ENCODE measurements around the gene UBAP1. TPM values are rescaled to one million over a fixed set of nuclear protein-coding genes. Genes with fewer than 3 reads are reported as not detected.
"Not testable (repeated sequence)": the region's sequence is repeated elsewhere in the genome, so short reads cannot be mapped to it uniquely, and the experiment has no call there.

Gene UBAP1
- total RNA-seq, 1 donor from 2014 or later, result 22.8 TPM

- DNase-seq, result not testable (repeated sequence)
Observed at GRCh38 chr9:34226144-34226760, 47.4 kb downstream of the UBAP1 start.

GRCh38 chr9:34227445-34227844 lies 48.6 kb downstream of the UBAP1 start:
- DNase-seq, result no peak

DNA sequence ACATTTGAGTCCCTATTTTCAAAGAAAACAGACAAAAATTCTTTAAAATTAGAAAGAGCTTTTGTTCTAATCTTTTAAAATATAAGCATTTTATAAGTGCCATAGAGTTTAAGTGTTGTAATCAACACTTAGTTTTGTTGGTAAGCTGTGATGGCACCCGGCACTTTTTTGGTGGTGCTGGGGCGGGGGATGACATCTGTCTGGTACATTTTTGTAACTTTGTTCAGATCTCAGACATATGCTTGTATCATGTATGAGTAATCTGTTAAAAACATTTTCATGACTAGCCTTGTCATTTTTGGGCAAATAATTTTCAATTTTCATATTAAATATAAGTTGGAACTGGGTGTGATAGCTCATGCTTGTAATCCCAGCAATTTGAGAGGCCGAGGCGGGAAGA lies 51.7 kb downstream of the UBAP1 start:
- DNase-seq, result no peak

- DNase-seq, result no peak
Observed at GRCh38 chr9:34232201-34232600, 53.4 kb downstream of the UBAP1 start.

GRCh38 chr9:34233672-34234071 lies 54.8 kb downstream of the UBAP1 start:
- DNase-seq, result no peak

DNA sequence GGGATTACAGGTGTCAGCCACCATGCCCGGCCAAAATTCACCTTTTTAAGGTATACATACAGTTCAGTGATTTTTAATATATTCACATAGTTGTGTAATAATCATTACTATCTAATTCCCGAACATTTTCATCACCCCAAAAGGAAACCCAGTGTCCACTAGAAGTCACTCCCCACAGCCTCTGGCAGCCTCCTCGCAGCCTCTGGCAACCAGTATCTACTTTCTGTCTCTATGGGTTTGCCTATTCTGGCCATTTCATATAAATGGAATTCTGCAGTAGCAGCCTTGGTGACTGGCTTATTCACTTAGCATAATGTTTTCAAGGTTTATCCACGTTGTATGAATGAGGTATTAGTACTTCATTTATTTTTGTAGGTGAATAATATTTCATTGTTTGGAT lies 59.0 kb downstream of the UBAP1 start:
- DNase-seq, result no peak

- DNase-seq, result peak; percentile 69
Observed at GRCh38 chr9:34240006-34240405, 61.2 kb downstream of the UBAP1 start.

- DNase-seq, result no peak
Observed at GRCh38 chr9:34242830-34243229, 64.0 kb downstream of the UBAP1 start.

DNA sequence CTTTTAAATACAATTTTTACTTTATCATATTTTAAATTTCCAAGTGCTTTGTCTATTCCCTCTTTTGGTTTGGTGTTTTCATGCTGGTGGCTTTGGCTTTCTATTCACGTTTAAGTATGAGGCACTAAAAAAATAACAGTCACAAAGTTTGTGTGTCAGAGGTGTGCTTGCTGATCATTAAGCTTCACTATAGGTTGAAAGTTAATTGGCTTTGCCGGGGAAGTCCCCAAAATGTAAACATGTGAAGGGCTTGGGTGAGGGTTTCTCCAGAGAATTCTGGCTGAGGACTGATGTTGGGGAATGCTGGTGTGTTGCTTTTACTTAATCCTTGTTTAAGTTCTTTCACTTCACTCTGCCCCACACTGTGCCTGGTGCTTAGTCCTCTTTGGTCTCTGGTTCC lies 66.4 kb downstream of the UBAP1 start:
- not testable (repeated sequence) for DNase-seq

GRCh38 chr9:34246453-34246852 lies 67.6 kb downstream of the UBAP1 start:
- no peak for DNase-seq

DNA sequence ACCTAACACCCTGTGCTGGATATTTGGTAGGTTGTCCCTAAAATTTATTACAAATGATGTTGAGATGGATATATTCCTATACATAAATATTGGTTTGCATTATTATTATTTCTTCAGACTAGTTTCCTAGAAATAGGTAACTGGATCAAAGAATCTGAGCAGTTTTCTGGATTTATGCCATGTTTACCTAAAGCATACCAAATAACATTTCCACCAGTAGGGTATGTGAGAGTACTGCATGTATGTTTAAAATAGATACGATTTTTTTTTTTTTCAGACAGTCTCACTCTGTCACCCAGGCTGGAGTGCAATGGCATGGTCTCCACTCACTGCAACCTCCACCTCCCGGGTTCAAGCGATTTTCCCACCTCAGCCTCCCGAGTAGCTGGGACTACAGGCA lies 68.9 kb downstream of the UBAP1 start:
- not testable (repeated sequence) for DNase-seq

DNA sequence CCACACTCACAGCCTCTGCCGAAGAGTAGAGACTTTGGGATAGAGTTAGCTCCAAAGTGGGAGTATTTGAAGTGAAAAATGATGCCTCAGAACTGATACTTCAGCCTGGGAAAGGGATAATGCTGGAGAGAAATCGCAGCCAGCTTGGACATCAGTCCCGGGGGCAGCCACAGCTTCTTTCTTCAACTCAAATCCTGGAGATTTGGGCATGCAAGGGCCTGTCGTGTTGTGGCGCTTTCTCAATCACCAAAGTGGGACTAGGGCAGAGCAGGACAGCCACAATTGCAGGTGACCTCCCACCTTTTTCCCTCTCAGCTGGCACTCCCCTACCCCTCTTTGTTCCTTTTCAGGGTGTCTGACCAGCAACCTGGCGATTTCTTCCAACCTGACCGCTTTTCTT lies 70.4 kb downstream of the UBAP1 start:
- DNase-seq, result no peak

DNA sequence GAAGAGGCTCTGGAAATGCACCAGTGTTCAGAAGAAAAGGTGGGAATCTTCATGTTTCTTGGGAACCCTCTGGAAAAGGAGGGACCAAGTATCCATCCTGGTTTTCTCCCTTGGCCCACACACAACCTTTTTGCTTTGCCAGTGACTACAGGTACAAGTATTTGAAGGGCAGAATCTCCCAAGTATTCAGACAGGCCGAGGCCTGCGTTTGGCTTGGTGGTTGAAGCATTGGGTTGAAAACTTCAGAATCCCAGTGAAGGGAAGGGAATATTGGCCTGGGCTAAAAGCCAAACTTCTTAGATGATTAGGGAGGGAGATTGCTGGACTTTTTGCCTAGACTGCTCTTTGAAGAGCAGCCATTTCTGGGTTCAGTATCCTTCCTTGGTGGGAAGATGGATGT lies 71.9 kb downstream of the UBAP1 start:
- no peak for DNase-seq

DNA sequence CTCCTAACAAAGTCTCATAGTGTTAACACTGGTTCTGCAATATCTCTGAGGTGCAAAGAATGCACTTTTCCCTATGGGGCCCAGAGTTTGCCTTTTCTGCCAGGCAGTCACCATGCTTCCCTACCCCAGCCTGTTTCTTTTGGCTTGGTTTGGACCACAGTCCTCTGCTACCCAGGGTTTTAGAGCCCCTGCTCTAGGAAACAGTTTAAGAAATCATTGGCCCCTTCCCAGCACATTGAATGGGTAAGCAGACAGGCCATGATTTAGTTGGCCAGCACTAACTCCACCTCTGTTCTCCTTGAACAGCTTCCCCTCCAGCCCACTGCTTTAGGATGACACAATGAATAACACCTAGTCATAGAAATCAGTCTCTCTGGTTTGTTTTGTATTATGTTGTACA lies 73.2 kb downstream of the UBAP1 start:
- no peak for DNase-seq

DNA sequence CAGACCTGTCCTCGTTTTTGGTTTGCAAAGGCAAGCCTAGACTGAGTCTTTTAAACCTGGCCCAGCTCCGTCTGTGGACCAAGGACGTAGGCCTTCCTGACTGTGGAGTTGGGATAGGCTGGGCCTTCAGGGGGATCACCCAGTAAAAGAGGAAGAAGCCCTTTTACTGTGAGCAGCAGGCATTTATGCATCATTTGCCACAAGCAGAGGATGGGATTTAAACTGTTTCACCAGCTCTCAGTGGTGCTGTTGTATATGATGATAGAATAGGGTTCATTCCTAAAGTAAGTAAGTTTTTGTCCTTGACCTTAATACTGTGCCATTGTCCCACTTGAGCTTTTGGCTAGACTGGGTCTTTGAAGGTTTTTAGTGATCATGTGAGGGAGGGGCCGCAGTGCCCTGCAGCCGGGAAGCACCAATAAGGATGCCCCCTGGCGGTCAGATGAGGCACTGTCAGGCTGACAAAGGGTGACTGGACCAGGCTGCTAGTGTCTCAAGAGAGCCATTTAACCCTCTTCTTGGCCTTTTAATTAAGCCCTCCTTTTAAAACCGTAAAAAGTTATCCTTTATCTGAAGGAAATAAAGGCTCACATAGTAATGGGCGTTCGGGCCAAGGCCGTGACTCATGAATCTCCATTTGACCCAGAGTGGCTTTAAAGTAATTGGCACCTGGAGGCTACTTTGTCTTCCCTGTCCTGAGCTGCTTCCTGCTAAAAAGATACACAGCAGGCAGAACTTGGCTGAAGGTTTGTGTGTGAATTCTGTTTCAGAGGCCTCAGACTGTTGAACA lies 74.0 kb downstream of the UBAP1 start:
- DNase-seq, result peak; percentile 81

GRCh38 chr9:34253460-34253837 lies 74.6 kb downstream of the UBAP1 start:
- DNase-seq, result peak; percentile 39

GRCh38 chr9:34254141-34254913 lies 75.5 kb downstream of the UBAP1 start:
- no peak for DNase-seq

GRCh38 chr9:34254966-34255825 lies 76.4 kb downstream of the UBAP1 start:
- no peak for DNase-seq

DNA sequence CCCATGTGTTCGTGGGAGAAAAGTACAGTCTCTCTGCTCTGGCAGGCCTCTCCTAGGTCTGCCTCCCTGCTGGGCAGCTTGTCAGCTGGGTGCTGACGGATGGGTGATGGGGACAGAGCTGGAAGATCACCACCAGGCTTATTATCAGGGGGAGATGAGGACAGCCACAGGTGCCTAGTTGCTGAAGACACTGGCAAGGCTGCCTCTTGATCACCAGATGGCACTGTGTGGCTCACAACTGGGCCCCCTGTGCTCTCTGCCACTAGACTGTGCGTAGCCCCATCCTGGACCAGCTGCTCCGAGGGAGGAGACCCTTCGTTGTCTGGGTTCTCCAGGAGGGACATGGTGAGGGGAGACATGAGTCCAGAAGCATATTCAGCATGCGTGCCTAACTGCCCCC lies 77.3 kb downstream of the UBAP1 start:
- DNase-seq, result peak; percentile 54

DNA sequence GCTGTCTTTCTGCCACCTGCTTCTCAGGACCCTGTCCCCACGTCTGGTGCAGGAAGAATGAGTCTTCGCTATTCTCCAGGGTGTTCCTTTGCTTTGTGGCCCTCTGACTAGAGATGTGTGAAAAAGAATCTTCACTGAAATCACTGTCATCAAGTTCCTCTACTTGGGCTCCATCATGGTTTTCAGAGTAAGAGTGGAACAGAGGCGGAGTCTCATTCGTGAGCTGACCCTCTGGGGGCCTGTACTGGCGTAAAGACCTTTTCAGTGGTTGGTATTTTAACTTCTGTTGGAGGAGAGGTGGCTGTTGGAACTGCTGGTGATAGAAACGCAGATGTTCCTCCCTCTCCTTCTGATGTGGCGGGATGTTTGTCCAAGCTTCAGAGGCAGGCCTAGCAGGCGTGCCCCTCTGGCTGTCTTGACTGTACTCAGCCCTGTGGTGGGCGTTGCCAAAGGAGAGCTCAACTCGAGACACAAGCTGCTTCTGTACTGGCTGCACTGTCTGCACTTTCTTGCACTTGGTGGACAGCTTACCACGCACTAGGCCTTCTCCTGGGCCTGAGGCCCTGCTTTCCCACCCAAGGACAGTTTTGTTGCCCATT lies 78.2 kb downstream of the UBAP1 start:
- DNase-seq, result no peak

- DNase-seq, result no peak
Observed at GRCh38 chr9:34259315-34259714, 80.5 kb downstream of the UBAP1 start.

DNA sequence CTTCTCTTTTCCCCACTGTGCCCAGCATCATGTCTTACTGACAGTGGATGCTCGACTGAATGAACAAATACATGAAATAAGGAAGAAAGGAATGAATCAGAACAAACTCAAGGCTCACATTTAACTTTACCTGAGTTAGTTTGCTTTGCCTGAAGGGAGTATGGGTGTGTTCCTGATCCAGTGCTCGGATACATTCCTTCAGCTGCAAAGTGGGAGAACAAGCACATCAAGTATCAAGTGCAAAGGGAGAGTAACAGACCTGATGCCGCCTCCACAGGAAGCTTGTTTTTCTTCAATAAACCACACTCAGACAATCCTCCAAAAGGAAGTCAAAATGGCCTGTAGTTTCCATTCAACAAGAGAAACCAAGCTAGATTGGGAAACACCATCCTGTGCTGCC lies 84.1 kb downstream of the UBAP1 start:
- DNase-seq, result no peak
